Stimulated activated naive B cell treated with anti-CD40 and anti-IgM and Interleukin-4, amounts not matched to agents 10 μg/mL and 1 μg/mL and 100 μg/mL, for 72 hours (primary cell): ENCODE results near the gene SPARC.
A peak's percentile ranks its signal among the peaks of the same experiment; 100 is the strongest.

Experiments
- ATAC-seq, 2 donors: fragments of 150-1000 bp; cut with Tn5 transposase; replicated peaks; 2 replicates each; pipeline ENCODE4 v1.10.0; 2021; ENCODE audit warnings: moderate library complexity in 1 of 2
- DNase-seq: peaks from one replicate; pipeline ENCODE4 v3.0.0; 2021
- H3K27ac Mint-ChIP-seq: one replicate; pipeline ENCODE4 v1.8.0; 2022; ENCODE audit warnings: mild to moderate bottlenecking, mixed read lengths
- H3K27me3 Mint-ChIP-seq, 2 donors: one replicate each; pipeline ENCODE4 v1.8.0; 2022; ENCODE audit warnings: mixed read lengths in 2 of 2
- H3K36me3 Mint-ChIP-seq, 2 donors: one replicate each; pipeline ENCODE4 v1.8.0; 2022; ENCODE audit warnings: mixed read lengths in 2 of 2, mild to moderate bottlenecking in 1 of 2
- H3K4me1 Mint-ChIP-seq, 2 donors: one replicate each; pipeline ENCODE4 v1.8.0; 2022; ENCODE audit warnings: mixed read lengths in 2 of 2, mild to moderate bottlenecking in 1 of 2
- H3K4me3 Mint-ChIP-seq, 2 donors: one replicate each; pipeline ENCODE4 v1.8.0; 2022; ENCODE audit warnings: mild to moderate bottlenecking in 2 of 2, mixed read lengths in 2 of 2, moderate library complexity in 1 of 2
- H3K9me3 Mint-ChIP-seq, 2 donors: one replicate each; pipeline ENCODE4 v1.8.0; 2022; ENCODE audit warnings: mixed read lengths in 2 of 2, mild to moderate bottlenecking in 1 of 2

Gene SPARC

GRCh38 chr5:151665613-151666012, 21.1 kb downstream of the SPARC start:
- no peak for ATAC-seq
- no peak for DNase-seq
- no peak overlapping the region for H3K27ac Mint-ChIP-seq
- no peaks in the 10 kb centered on the region for H3K9me3 Mint-ChIP-seq
- H3K36me3 Mint-ChIP-seq: no peaks in the 10 kb centered on the region
- H3K4me1 Mint-ChIP-seq: peaks cover 20 to 23% of the 10 kb centered on the region in 2 donors
- H3K27me3 Mint-ChIP-seq: no peaks in the 10 kb centered on the region
- H3K4me3 Mint-ChIP-seq: no peak overlapping the region

- Mint-ChIP-seq H3K4me1 (peaks cover 20 to 23% of the 10 kb centered on the region in 2 donors), H3K9me3 (no peaks in the 10 kb centered on the region), H3K4me3 (no peak overlapping the region), H3K27me3 (no peaks in the 10 kb centered on the region), H3K27ac (no peak overlapping the region), H3K36me3 (no peaks in the 10 kb centered on the region)
- ATAC-seq: no peak
- DNase-seq: no peak
Measured at GRCh38 chr5:151664694-151665585, 21.8 kb downstream of the SPARC start.

GRCh38 chr5:151663617-151664293, 23.0 kb downstream of the SPARC start:
- H3K9me3 Mint-ChIP-seq: no peaks in the 10 kb centered on the region
- H3K27me3 Mint-ChIP-seq: no peaks in the 10 kb centered on the region
- peaks cover 24 to 29% of the 10 kb centered on the region in 2 donors for H3K4me1 Mint-ChIP-seq
- DNase-seq: no peak
- peak; percentile 48 to 64 for ATAC-seq
- H3K4me3 Mint-ChIP-seq: peak overlapping the region in 1 of 2 donors; percentile 12
- no peaks in the 10 kb centered on the region for H3K36me3 Mint-ChIP-seq
- peak overlapping the region; percentile 15 for H3K27ac Mint-ChIP-seq

DNA sequence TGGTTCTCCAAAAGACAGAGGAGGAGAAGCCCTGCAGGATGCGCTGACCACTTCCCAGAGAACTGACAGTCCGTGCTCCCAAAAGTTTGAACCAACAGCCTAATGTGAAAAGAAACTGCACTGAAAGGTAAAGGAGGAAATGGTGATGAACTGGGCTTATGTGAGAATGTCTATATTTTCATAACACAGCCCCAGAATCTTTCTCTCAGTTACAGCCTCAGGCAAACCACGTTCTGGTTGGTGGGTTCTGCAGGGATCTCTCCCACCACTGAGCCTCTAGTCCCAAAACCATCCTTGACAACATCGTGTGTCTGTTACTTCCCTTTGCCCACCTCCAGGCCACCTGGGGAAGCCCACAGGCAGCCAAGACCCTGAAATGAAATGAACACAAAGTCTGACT, 23.9 kb downstream of the SPARC start:
- H3K27me3 Mint-ChIP-seq: no peaks in the 10 kb centered on the region

DNA sequence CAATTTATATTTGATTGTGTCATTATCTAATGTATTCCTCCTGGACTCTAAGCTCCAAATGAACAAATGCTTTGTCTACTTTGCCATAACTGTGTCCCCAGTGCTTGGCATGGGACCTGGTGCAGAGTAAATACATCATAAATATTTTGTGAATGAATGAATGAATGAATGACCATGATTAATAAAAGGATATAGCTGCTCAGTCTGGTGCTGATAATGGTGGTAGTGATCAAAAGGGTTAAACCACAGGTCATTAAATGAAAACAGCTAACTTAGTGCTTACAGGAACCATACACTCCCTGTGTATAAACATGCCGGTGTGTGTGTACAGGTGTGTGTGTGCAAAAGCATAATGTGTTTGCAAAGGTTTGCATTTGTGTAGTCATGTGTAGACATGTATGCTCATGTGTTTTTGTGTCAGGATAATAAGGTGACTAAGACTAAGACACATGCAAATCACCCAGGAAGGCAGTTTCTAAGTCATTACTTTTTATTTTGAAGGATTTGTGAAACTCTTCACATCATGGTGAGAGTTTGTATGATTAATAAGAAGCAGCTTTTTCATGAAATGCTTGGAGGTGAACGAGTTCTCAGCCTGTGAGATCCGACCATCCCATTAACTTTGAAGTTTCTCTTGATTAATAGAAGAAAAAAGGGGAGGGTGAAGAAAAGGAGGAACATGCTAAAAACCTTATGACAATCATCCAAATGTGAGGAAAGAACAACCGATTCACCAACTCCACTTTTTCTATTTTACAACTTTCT, 24.6 kb downstream of the SPARC start:
- Mint-ChIP-seq H3K27ac (peak overlapping the region; percentile 81), H3K36me3 (no peaks in the 10 kb centered on the region), H3K4me1 (peaks cover 24 to 29% of the 10 kb centered on the region in 2 donors), H3K9me3 (no peaks in the 10 kb centered on the region), H3K4me3 (no peak overlapping the region), H3K27me3 (no peaks in the 10 kb centered on the region)
- peak; percentile 47 to 52 for ATAC-seq
- no peak for DNase-seq

More for the DNA sequence above, 23.9 kb downstream of the SPARC start:
- ATAC-seq (peak in 1 of 2 donors; percentile 13), DNase-seq (no peak)
- H3K27ac Mint-ChIP-seq: peak overlapping the region; percentile 81
- H3K36me3 Mint-ChIP-seq: no peaks in the 10 kb centered on the region
- H3K4me1 Mint-ChIP-seq: peaks cover 24 to 29% of the 10 kb centered on the region in 2 donors
- H3K4me3 Mint-ChIP-seq: no peak overlapping the region
- no peaks in the 10 kb centered on the region for H3K9me3 Mint-ChIP-seq

DNA sequence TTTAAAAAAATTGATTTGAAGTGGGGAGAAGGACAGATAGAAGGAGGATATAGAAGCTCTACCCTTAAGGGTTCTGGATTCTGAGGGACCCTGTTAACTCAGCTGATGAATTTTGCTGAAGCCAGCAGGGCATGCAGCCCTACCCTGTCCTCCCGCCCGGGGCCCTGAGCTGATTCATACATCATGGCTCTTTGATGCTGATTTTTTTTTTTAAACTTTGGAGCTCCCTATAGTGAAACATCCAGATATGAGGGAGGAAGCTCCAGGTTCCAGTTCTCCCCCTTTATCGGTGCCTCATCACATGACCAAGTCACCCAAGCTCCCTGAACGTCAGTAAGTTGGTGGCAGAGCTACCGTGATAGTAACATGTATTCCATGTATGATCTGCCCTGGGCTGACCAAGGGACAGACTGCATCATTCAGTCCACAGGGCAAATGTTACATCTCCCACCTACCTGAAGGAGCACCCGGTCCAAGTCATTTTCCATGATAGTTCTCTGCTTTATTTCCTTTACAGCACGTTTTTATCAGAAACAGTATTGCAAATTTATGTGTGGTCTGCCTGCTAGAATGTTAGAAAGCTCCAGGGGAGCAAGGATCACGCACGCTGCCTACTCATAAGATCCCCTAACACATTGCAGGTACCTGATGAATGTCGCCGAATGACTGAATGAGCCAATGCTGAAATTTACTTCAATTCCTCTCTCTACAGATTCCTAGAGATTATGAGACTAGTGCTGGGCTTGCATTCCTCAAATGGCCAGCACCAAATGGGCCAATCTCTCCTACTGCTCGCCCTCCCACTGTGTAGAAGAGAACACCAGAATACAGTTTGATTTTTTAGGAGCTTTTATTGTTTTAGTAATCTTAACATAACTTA, 25.9 kb downstream of the SPARC start:
- H3K27ac Mint-ChIP-seq: no peak overlapping the region
- DNase-seq (no peak), ATAC-seq (no peak)
- H3K9me3 Mint-ChIP-seq: no peaks in the 10 kb centered on the region
- no peak overlapping the region for H3K4me3 Mint-ChIP-seq
- H3K36me3 Mint-ChIP-seq: no peaks in the 10 kb centered on the region
- H3K27me3 Mint-ChIP-seq: no peaks in the 10 kb centered on the region
- peaks cover 24 to 29% of the 10 kb centered on the region in 2 donors for H3K4me1 Mint-ChIP-seq

- Mint-ChIP-seq H3K4me1 (peaks cover 22 to 29% of the 10 kb centered on the region in 2 donors), H3K4me3 (peak overlapping the region in 1 of 2 donors; percentile 54), H3K27ac (no peak overlapping the region), H3K36me3 (no peaks in the 10 kb centered on the region), H3K27me3 (peaks cover 0 to 7% of the 10 kb centered on the region in 2 donors), H3K9me3 (no peaks in the 10 kb centered on the region)
- peak; percentile 70 for DNase-seq
- peak; percentile 88 to 93 for ATAC-seq
Measured at GRCh38 chr5:151659001-151659754, 27.5 kb downstream of the SPARC start.

DNA sequence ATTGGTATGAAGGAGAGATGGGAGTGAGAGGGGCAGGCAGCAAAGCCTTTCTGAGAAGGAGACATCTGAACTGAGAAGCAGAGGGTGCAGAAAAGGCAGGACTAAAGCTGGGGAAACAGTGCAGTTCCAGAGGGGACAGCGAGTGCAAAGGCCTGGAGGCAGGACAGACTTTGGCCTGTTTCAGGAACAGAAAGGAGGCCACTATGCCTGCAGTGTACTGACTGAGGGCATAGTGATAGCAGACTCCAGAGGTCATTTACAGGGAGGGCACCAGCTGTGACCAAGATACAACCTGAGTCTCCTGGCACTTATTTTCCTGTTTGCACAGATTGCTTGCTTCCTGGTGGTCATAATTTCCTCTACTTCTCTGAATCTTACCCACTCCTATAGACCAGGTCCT, 29.6 kb downstream of the SPARC start:
- Mint-ChIP-seq H3K27ac (no peak overlapping the region), H3K4me3 (no peak overlapping the region), H3K4me1 (peaks cover 6 to 8% of the 10 kb centered on the region in 2 donors), H3K27me3 (peaks cover 0 to 7% of the 10 kb centered on the region in 2 donors), H3K9me3 (no peaks in the 10 kb centered on the region), H3K36me3 (no peaks in the 10 kb centered on the region)
- ATAC-seq (no peak), DNase-seq (no peak)

- Mint-ChIP-seq H3K4me1 (peaks cover 6 to 8% of the 10 kb centered on the region in 2 donors), H3K36me3 (no peaks in the 10 kb centered on the region), H3K4me3 (no peak overlapping the region), H3K27me3 (peaks cover 0 to 7% of the 10 kb centered on the region in 2 donors), H3K27ac (no peak overlapping the region), H3K9me3 (no peaks in the 10 kb centered on the region)
- ATAC-seq (no peak), DNase-seq (no peak)
Measured at GRCh38 chr5:151656311-151656710, 30.4 kb downstream of the SPARC start.

- peaks cover 0 to 7% of the 10 kb centered on the region in 2 donors for H3K27me3 Mint-ChIP-seq
Measured at GRCh38 chr5:151651997-151652645, 34.6 kb downstream of the SPARC start.

DNA sequence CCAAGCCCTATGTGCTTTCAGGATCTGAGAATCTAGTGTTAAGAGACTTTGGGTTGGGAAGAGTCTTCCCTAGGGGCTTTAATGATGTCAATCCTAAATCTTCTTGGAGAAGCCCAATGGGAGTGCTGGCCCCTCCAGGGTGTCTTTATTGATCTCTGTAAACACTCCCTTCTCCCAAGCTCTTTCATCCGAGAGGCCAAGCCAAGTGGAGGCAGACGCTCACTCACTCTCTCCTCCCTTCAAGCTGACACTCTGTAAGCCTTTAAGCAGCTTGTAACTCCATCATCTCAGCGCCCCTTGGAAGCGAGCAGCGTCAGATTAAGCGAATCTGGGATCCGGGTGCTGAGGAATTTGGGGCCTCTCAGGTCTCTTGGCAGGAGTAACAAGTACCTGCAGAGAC, 37.7 kb downstream of the SPARC start:
- no peak overlapping the region for H3K27ac Mint-ChIP-seq

More at GRCh38 chr5:151651997-151652645, 34.6 kb downstream of the SPARC start:
- peak; percentile 94 to 98 for ATAC-seq
- H3K4me3 Mint-ChIP-seq: no peak overlapping the region
- peaks cover 0 to 4% of the 10 kb centered on the region in 2 donors for H3K4me1 Mint-ChIP-seq
- H3K36me3 Mint-ChIP-seq: no peaks in the 10 kb centered on the region
- DNase-seq: peak; percentile 54
- no peak overlapping the region for H3K27ac Mint-ChIP-seq
- no peaks in the 10 kb centered on the region for H3K9me3 Mint-ChIP-seq

GRCh38 chr5:151648089-151648488, 38.6 kb downstream of the SPARC start:
- H3K36me3 Mint-ChIP-seq: no peaks in the 10 kb centered on the region
- no peaks in the 10 kb centered on the region for H3K9me3 Mint-ChIP-seq
- H3K4me3 Mint-ChIP-seq: no peak overlapping the region
- no peak overlapping the region for H3K27ac Mint-ChIP-seq
- H3K27me3 Mint-ChIP-seq: peaks cover 4 to 15% of the 10 kb centered on the region in 2 donors
- H3K4me1 Mint-ChIP-seq: peaks cover 0 to 4% of the 10 kb centered on the region in 2 donors
- no peak for DNase-seq
- ATAC-seq: no peak

More for the DNA sequence above, 37.7 kb downstream of the SPARC start:
- no peak overlapping the region for H3K4me3 Mint-ChIP-seq
- no peaks in the 10 kb centered on the region for H3K36me3 Mint-ChIP-seq
- DNase-seq: no peak
- H3K9me3 Mint-ChIP-seq: no peaks in the 10 kb centered on the region
- no peak for ATAC-seq
- H3K4me1 Mint-ChIP-seq: peaks cover 0 to 4% of the 10 kb centered on the region in 2 donors
- H3K27me3 Mint-ChIP-seq: peaks cover 0 to 15% of the 10 kb centered on the region in 2 donors
